IMR-90 (cell line): ENCODE measurements around the gene POLR2F. TPM values are rescaled to one million over a fixed set of nuclear protein-coding genes. Genes with fewer than 3 reads are reported as not detected.
"Not testable (repeated sequence)": the region's sequence is repeated elsewhere in the genome, so short reads cannot be mapped to it uniquely, and the experiment has no call there.

Experiments used
- ATAC-seq: fragments of 200-7000 bp; cut with Tn5 transposase; 2 replicates; pipeline ENCODE4 v1.9.1; 2020; ENCODE audit warnings: low read depth, mild to moderate bottlenecking, moderate library complexity
- BruUV-seq: library from RNA; stranded (reverse); fragments of 400-500 nt; replicated peaks from 2 replicates; lab custom pipeline; 2021; lab: Mats Ljungman, UMichigan
- CTCF ChIA-PET: fragments of 300-600 bp; formaldehyde crosslinking; extraction: SDS; loops from one replicate; lab custom pipeline; 2021; ENCODE audit warnings: antibody characterized with exemption; lab: Yijun Ruan, JAX
- POLR2A ChIA-PET: fragments of 300-600 bp; sonication (Branson Sonifier 250); formaldehyde crosslinking; loops from one replicate; lab custom pipeline; 2022; ENCODE audit warnings: antibody characterized with exemption; ENCODE audit not compliant: unreplicated experiment; lab: Charles Lee
- DNase-seq: peaks from one replicate; pipeline ENCODE4 v3.0.0; 2013
- H2AFZ ChIP-seq: replicated peaks from 2 replicates; pipeline ENCODE3; 2013; ENCODE audit warnings: low read length, mild to moderate bottlenecking; ENCODE audit not compliant: poor library complexity
- H2AK5ac ChIP-seq: 2 replicates; pipeline ENCODE4 v1.6.1; 2013; ENCODE audit warnings: low read depth, low read length, inconsistent platforms
- H2AK9ac ChIP-seq: replicated peaks from 2 replicates; pipeline ENCODE3; 2013; ENCODE audit warnings: mild to moderate bottlenecking, low read depth, low read length, moderate library complexity; ENCODE audit not compliant: poor library complexity
- H2BK120ac ChIP-seq: 2 replicates; pipeline ENCODE4 v1.6.1; 2013; ENCODE audit warnings: low read depth, low read length, inconsistent platforms
- H2BK15ac ChIP-seq: 3 replicates; pipeline ENCODE4 v1.6.1; 2013; ENCODE audit warnings: low read depth, low read length, inconsistent platforms
- H2BK20ac ChIP-seq: 2 replicates; pipeline ENCODE4 v1.6.1; 2013; ENCODE audit warnings: low read depth, mild to moderate bottlenecking, inconsistent platforms, low read length, moderate library complexity
- H2BK5ac ChIP-seq: 2 replicates; pipeline ENCODE4 v1.6.1; 2013; ENCODE audit warnings: mild to moderate bottlenecking, low read depth, low read length, inconsistent platforms; ENCODE audit not compliant: poor library complexity, severe bottlenecking
- H3K14ac ChIP-seq: replicated peaks from 2 replicates; pipeline ENCODE4 v1.6.1; 2013; ENCODE audit warnings: low read depth, low read length, inconsistent platforms
- H3K18ac ChIP-seq: 2 replicates; pipeline ENCODE4 v1.6.1; 2013; ENCODE audit warnings: low read depth, low read length, control low read depth
- H3K23ac ChIP-seq: 2 replicates; pipeline ENCODE4 v1.6.1; 2013; ENCODE audit warnings: low read depth, low read length, inconsistent platforms
- H3K27ac ChIP-seq: 2 replicates; pipeline ENCODE4 v1.5.1; 2013; ENCODE audit warnings: mild to moderate bottlenecking, control low read depth, low read length; ENCODE audit not compliant: insufficient read depth
- H3K27me3 ChIP-seq: 2 replicates; pipeline ENCODE4 v1.6.1; 2013; ENCODE audit warnings: low read length; ENCODE audit not compliant: control insufficient read depth, insufficient read depth
- H3K36me3 ChIP-seq: 2 replicates; pipeline ENCODE4 v1.6.1; 2013; ENCODE audit warnings: low read length, mixed read lengths; ENCODE audit not compliant: control insufficient read depth, insufficient read depth
- H3K4ac ChIP-seq: 2 replicates; pipeline ENCODE4 v1.6.1; 2013; ENCODE audit warnings: low read depth, low read length, inconsistent platforms
- H3K4me1 ChIP-seq: 2 replicates; pipeline ENCODE4 v1.6.1; 2013; ENCODE audit warnings: low read length, mixed read lengths; ENCODE audit not compliant: control insufficient read depth, insufficient read depth
- H3K4me2 ChIP-seq: 2 replicates; pipeline ENCODE4 v1.6.1; 2013; ENCODE audit warnings: low read depth, mild to moderate bottlenecking, control low read depth, low read length, moderate library complexity
- H3K4me3 ChIP-seq: 2 replicates; pipeline ENCODE4 v1.5.1; 2013; ENCODE audit warnings: low read depth, mild to moderate bottlenecking, control low read depth, low read length, moderate library complexity; ENCODE audit not compliant: insufficient read depth
- H3K56ac ChIP-seq: 2 replicates; pipeline ENCODE4 v1.6.1; 2013; ENCODE audit warnings: low read length, inconsistent platforms; ENCODE audit not compliant: insufficient read depth; ENCODE audit errors: extremely low read depth
- H3K79me1 ChIP-seq, 2 experiments: 2 replicates each; pipeline ENCODE4 v1.6.1; 2013; ENCODE audit warnings: low read length in 2 of 2, inconsistent platforms in 1 of 2, low read depth in 1 of 2
- H3K9ac ChIP-seq: 2 replicates; pipeline ENCODE4 v1.6.1; 2013; ENCODE audit warnings: low read depth, low read length, control low read depth
- H3K9me1 ChIP-seq: 2 replicates; pipeline ENCODE4 v1.6.1; 2013; ENCODE audit warnings: low read length, inconsistent platforms; ENCODE audit not compliant: insufficient read depth
- H3K9me3 ChIP-seq: 2 replicates; pipeline ENCODE4 v1.6.1; 2013; ENCODE audit warnings: low read length; ENCODE audit not compliant: control insufficient read depth, insufficient read depth
- H4K20me1 ChIP-seq: 2 replicates; pipeline ENCODE4 v1.6.1; 2013; ENCODE audit warnings: low read length, inconsistent platforms; ENCODE audit not compliant: insufficient read depth
- H4K5ac ChIP-seq: 2 replicates; pipeline ENCODE4 v1.6.1; 2013; ENCODE audit warnings: mild to moderate bottlenecking, low read depth, low read length, control low read depth
- H4K8ac ChIP-seq, 2 experiments: 2 replicates each; pipeline ENCODE4 v1.6.1; 2013; ENCODE audit warnings: low read depth in 2 of 2, low read length in 2 of 2, control low read depth in 1 of 2, inconsistent platforms in 1 of 2
- H4K91ac ChIP-seq: 2 replicates; pipeline ENCODE4 v1.6.1; 2013; ENCODE audit warnings: low read depth, low read length, inconsistent platforms; ENCODE audit not compliant: insufficient read depth
- WGBS, 2 experiments: methylation state at CpG; one replicate each; pipeline versions ENCODE4 v1.1.5 to v1.1.7; 2013; ENCODE audit warnings: missing lambda C conversion rate in 2 of 2; ENCODE audit not compliant: insufficient read length in 1 of 2; ENCODE audit errors: extremely low coverage in 2 of 2; 5-methylcytosine and 5-hydroxymethylcytosine counted together
- dilution Hi-C: fragments of 300-500 bp; cut with HindIII; formaldehyde crosslinking; loops from one replicate; pipeline ENCODE4 v1.14.3; 2018; ENCODE audit warnings: low sequenced_read_pairs; ENCODE audit not compliant: unreplicated experiment
- in situ Hi-C: fragments of 300-500 bp; cut with MboI; formaldehyde crosslinking; loops from 3 replicates; pipeline ENCODE4 v1.14.3; 2019; ENCODE audit warnings: low sequenced_read_pairs, inconsistent platforms, mixed read lengths
- intact Hi-C: fragments of 100-400 bp; cut with micrococcal nuclease; formaldehyde crosslinking; loops from 2 replicates; pipeline ENCODE4 v1.10.0; 2022
- polyA plus RNA-seq, 3 experiments: library from polyadenylated mRNA; depleted of rRNA; stranded (reverse); fragments of >200 nt; gene quantifications; 2 replicates each; pipeline ENCODE4 v1.2.3, GENCODE V29; 2012; ENCODE audit warnings: low replicate concordance in 1 of 3
- total RNA-seq: library from RNA; depleted of rRNA; stranded (reverse); fragments of >200 nt; gene quantifications from 2 replicates; pipeline ENCODE4 v1.2.3, GENCODE V29; 2012

POLR2F gene
- total and polyA plus RNA-seq, 2 of the 4 experiments (the other 2 are of a cell fraction), result 26.0 to 147 TPM

DNA sequence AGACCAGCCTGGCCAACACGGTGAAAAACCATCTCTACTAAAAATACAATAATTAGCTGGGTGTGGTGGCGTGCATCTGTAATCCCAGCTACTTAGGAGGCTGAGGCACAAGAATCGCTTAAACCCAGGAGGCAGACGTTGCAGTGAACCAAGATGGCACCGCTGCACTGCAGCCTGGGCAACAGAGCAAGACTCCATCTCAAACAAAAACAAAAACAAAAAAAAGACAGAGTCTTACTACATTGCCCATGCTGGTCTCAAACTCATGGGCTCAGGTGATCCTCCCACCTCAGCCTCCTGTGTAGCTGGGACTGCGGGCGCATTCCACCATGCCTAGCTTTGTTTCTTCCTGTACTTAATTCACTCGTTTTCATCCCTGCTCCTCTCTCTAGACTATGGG lies 22.5 kb downstream of the POLR2F start:
- dilution Hi-C loops, H3K36me3 ChIP-seq, H4K20me1 ChIP-seq, H3K9me3 ChIP-seq, H2AK9ac ChIP-seq, H3K9ac ChIP-seq, H3K79me1 ChIP-seq, ATAC-seq, H3K4ac ChIP-seq, H3K4me3 ChIP-seq, H3K18ac ChIP-seq, BruUV-seq, H3K56ac ChIP-seq, in situ Hi-C loops, H2BK5ac ChIP-seq, DNase-seq, H3K27me3 ChIP-seq, H2AFZ ChIP-seq, H4K91ac ChIP-seq, H2AK5ac ChIP-seq, H3K27ac ChIP-seq, H2BK120ac ChIP-seq, H3K23ac ChIP-seq, H4K8ac ChIP-seq, H3K9me1 ChIP-seq, H2BK20ac ChIP-seq, H3K4me2 ChIP-seq, POLR2A ChIA-PET, H3K14ac ChIP-seq, intact Hi-C loops, H3K4me1 ChIP-seq, H4K5ac ChIP-seq, H2BK15ac ChIP-seq: not testable (repeated sequence)
- WGBS, 2 experiments, result 91% methylated on average over 6 of the region's 8 CpGs; no CpG with 5 or more reads in 1 of the 2 experiments
- CTCF ChIA-PET, result interaction anchor here (0.8 kb wide), 1 partner anchor 84 kb away, joined by 3 read pairs; no protein-coding TSS in a partner anchor
